Peyer's patch (tissue), 4 donors: ENCODE data around the gene KIF26B.

Source experiments
- POLR2A ChIP-seq, 2 donors: fragments of 450-650 bp; IDR thresholded peaks; one replicate each; pipeline ENCODE4 v1.5.1; 2017; ENCODE audit warnings: antibody characterized with exemption in 2 of 2, mild to moderate bottlenecking in 2 of 2, moderate library complexity in 2 of 2
- TF ChIP-seq, protein P1 (sequence below), 6 experiments: fragments of 450-650 bp in 4 of 6; fragments of 200-600 bp in 2 of 6; sonication (generic) in 1 of 6; IDR thresholded peaks; one replicate each; pipeline ENCODE4 v1.5.1; 2017 to 2019; ENCODE audit warnings: antibody characterized with exemption in 6 of 6, mild to moderate bottlenecking in 3 of 6, moderate library complexity in 1 of 6

DNA sequence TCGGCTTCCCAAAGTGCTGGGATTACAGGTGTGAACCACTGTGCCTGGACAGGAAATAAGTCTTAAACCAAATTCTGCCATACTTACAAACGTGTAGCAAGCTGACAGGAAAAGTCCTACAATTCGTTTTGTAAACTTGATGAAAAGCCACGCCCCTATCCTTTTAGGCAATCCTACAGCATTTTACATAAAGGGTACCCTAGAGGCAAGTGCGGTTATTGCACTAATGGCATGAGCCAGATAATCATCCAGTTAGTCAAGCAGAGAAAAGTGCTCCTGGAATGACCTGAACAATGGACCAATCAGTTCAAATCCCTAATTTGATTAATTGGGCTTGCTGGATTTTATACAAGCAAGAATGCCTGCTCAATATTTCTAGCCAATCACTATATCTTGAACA lies 338.2 kb downstream of the KIF26B start:
- TF ChIP-seq, protein P1, sequence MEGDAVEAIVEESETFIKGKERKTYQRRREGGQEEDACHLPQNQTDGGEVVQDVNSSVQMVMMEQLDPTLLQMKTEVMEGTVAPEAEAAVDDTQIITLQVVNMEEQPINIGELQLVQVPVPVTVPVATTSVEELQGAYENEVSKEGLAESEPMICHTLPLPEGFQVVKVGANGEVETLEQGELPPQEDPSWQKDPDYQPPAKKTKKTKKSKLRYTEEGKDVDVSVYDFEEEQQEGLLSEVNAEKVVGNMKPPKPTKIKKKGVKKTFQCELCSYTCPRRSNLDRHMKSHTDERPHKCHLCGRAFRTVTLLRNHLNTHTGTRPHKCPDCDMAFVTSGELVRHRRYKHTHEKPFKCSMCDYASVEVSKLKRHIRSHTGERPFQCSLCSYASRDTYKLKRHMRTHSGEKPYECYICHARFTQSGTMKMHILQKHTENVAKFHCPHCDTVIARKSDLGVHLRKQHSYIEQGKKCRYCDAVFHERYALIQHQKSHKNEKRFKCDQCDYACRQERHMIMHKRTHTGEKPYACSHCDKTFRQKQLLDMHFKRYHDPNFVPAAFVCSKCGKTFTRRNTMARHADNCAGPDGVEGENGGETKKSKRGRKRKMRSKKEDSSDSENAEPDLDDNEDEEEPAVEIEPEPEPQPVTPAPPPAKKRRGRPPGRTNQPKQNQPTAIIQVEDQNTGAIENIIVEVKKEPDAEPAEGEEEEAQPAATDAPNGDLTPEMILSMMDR (IDR thresholded peaks at IDR 0.05): no peak
- no peak for TF ChIP-seq POLR2A (IDR thresholded peaks at IDR 0.05)
